MCF 10A (cell line): Measurements from ENCODE around the gene ADAMTSL1. TPM values are rescaled to one million over a fixed set of nuclear protein-coding genes. Genes with fewer than 3 reads are reported as not detected.
A peak's percentile ranks its signal among the peaks of the same experiment; 100 is the strongest.

ENCODE experiments used
- BruUV-seq: library from RNA; stranded (reverse); fragments of 400-500 nt; replicated peaks from 2 replicates; lab custom pipeline; 2021; lab: Mats Ljungman, UMichigan
- CTCF ChIA-PET: fragments of 300-600 bp; sonication (Branson Sonifier 250); formaldehyde crosslinking; extraction: SDS; loops from one replicate; lab custom pipeline; 2021; ENCODE audit warnings: antibody characterized with exemption, inconsistent platforms; lab: Yijun Ruan, JAX
- POLR2A ChIA-PET: fragments of 300-600, 350-650 bp; sonication (Branson Sonifier 250); formaldehyde crosslinking; extraction: SDS; loops from one replicate; lab custom pipeline; 2020; ENCODE audit warnings: antibody characterized with exemption, inconsistent platforms; lab: Yijun Ruan, JAX
- DNase-seq: peaks from one replicate; pipeline ENCODE4 v3.0.0-alpha.2; 2018; ENCODE audit not compliant: unreplicated experiment
- H3K27ac Mint-ChIP-seq: one replicate; pipeline ENCODE4 v1.8.0; 2022; ENCODE audit warnings: mild to moderate bottlenecking, low read depth, mixed read lengths; ENCODE audit not compliant: unreplicated experiment
- H3K27me3 Mint-ChIP-seq: one replicate; pipeline ENCODE4 v1.8.0; 2022; ENCODE audit warnings: mixed read lengths; ENCODE audit not compliant: insufficient read depth, unreplicated experiment
- H3K36me3 Mint-ChIP-seq: one replicate; pipeline ENCODE4 v1.8.0; 2022; ENCODE audit warnings: mild to moderate bottlenecking, moderate library complexity, mixed read lengths; ENCODE audit not compliant: insufficient read depth, unreplicated experiment
- H3K4me1 Mint-ChIP-seq: one replicate; pipeline ENCODE4 v1.8.0; 2022; ENCODE audit warnings: mixed read lengths; ENCODE audit not compliant: insufficient read depth, unreplicated experiment
- H3K4me3 Mint-ChIP-seq: one replicate; pipeline ENCODE4 v1.8.0; 2022; ENCODE audit warnings: mild to moderate bottlenecking, moderate library complexity, mixed read lengths; ENCODE audit not compliant: unreplicated experiment
- H3K9me3 Mint-ChIP-seq: one replicate; pipeline ENCODE4 v1.8.0; 2022; ENCODE audit warnings: mixed read lengths; ENCODE audit not compliant: unreplicated experiment
- intact Hi-C: fragments of 100-400 bp; cut with micrococcal nuclease; formaldehyde crosslinking; loops from 2 replicates; pipeline ENCODE4 v1.14.1; 2022
- total RNA-seq: library from RNA; stranded (reverse); gene quantifications from 2 replicates; pipeline ENCODE4 v1.2.3, GENCODE V29; 2022
- TF ChIP-seq, protein P1 (sequence below): fragments of 200-600 bp; IDR thresholded peaks from one replicate; pipeline ENCODE4 v1.8.0; 2022; ENCODE audit warnings: antibody characterized with exemption, mild to moderate bottlenecking; ENCODE audit not compliant: unreplicated experiment

Gene ADAMTSL1
- total RNA-seq, 1 experiment from 2014 or later: not detected

DNA sequence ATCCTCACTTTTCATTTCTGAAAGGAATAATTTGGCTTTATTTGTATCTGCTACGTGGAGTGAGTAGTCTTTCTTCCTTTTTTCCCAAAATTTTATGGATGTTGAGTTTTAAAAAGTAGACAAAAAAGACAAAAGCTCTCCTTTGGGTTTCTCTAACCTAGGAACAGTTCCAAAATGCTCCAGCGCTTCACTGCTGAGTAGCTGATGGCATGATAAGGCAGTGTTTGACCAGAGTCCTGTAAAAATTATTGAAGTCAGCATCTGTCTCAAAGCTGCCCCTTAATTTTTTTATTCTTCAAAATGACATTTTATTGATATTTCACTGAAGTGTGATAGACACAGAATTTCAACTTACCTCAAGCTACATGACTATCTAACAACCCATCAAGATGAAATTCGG lies 219.0 kb downstream of the ADAMTSL1 start:
- intact Hi-C loops: no loop called here
- ChIA-PET CTCF (interaction anchor here (0.5 kb wide), 1 partner anchor 487 kb away, joined by 3 read pairs; no protein-coding TSS in a partner anchor), POLR2A (no interaction called here)
- Mint-ChIP-seq H3K9me3 (peaks cover 13% of the 10 kb centered on the region), H3K36me3 (no peaks in the 10 kb centered on the region), H3K4me1 (no peaks in the 10 kb centered on the region), H3K27me3 (no peaks in the 10 kb centered on the region), H3K27ac (no peak overlapping the region), H3K4me3 (no peak overlapping the region)
- DNase-seq: no peak
- TF ChIP-seq, protein P1, sequence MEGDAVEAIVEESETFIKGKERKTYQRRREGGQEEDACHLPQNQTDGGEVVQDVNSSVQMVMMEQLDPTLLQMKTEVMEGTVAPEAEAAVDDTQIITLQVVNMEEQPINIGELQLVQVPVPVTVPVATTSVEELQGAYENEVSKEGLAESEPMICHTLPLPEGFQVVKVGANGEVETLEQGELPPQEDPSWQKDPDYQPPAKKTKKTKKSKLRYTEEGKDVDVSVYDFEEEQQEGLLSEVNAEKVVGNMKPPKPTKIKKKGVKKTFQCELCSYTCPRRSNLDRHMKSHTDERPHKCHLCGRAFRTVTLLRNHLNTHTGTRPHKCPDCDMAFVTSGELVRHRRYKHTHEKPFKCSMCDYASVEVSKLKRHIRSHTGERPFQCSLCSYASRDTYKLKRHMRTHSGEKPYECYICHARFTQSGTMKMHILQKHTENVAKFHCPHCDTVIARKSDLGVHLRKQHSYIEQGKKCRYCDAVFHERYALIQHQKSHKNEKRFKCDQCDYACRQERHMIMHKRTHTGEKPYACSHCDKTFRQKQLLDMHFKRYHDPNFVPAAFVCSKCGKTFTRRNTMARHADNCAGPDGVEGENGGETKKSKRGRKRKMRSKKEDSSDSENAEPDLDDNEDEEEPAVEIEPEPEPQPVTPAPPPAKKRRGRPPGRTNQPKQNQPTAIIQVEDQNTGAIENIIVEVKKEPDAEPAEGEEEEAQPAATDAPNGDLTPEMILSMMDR: no peak
- BruUV-seq: no TSS peak

DNA sequence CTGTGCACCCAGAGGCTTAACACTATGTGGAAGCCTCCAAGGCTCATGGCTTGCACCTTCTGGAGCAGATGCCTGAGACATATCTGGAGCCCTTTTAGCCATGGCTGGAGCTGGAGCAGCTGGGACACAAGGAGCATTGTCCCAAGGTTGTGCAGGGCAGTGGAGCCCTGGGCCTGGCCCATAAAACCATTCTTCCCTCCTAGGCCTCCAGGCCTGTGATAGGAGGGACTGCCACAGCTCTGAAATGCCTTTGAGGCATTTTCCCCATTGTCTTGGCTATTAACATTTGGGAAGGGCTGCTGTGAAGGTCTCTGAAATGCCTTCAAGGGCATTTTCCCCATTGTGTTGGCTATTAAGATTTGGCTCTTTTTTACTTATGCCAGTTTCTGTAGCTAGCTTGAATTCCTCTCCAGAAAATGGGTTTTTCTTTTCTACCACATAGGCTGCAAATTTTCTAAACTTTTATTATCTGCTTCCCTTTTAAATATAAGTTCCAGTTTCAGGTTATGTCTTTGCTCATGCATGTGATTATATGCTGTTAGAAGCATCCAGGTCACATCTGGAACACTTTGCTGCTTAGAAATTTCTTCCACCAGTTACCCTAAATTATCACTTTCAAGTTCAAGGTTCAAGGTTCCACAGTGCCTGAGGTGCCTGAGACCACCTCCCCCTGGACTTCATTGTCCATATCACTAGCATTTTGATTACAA lies 221.2 kb downstream of the ADAMTSL1 start:
- H3K4me1 Mint-ChIP-seq: no peaks in the 10 kb centered on the region
- no peaks in the 10 kb centered on the region for H3K27me3 Mint-ChIP-seq
- BruUV-seq: no TSS peak
- H3K9me3 Mint-ChIP-seq: peaks cover 13% of the 10 kb centered on the region
- no peak overlapping the region for H3K27ac Mint-ChIP-seq
- ChIA-PET POLR2A (no interaction called here), CTCF (no interaction called here)
- H3K36me3 Mint-ChIP-seq: no peaks in the 10 kb centered on the region
- intact Hi-C loops: no loop called here
- H3K4me3 Mint-ChIP-seq: no peak overlapping the region
- TF ChIP-seq, protein P1: no peak
- no peak for DNase-seq

DNA sequence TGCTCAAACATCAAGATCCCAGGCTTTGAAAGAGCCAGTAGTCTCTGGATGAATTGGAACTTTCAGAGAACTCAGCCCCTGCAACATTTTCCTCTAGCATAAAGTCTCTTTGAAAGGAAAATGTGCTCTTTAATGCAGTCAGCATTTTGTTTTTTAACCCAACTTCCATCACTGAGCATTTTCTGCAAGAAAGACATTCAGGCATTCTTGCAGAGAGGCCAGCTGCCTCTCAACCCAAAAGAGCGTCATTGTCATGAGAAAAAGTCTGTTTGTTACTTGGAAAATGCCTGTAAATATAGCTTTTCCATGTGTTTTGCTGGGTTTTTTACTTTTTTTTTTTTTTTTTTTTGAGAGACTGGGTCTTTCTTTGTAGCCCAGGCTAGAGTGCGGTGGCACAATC lies 225.0 kb downstream of the ADAMTSL1 start:
- Mint-ChIP-seq H3K36me3 (no peaks in the 10 kb centered on the region), H3K4me3 (no peak overlapping the region), H3K9me3 (peaks cover 13% of the 10 kb centered on the region), H3K27me3 (no peaks in the 10 kb centered on the region), H3K4me1 (no peaks in the 10 kb centered on the region), H3K27ac (no peak overlapping the region)
- TF ChIP-seq, protein P1: no peak
- no peak for DNase-seq
- BruUV-seq: no TSS peak
- POLR2A ChIA-PET: no interaction called here
- intact Hi-C loops: no loop called here
- CTCF ChIA-PET: interaction anchor here (0.6 kb wide), 1 partner anchor 58 kb away, joined by 4 read pairs; no protein-coding TSS in a partner anchor

DNA sequence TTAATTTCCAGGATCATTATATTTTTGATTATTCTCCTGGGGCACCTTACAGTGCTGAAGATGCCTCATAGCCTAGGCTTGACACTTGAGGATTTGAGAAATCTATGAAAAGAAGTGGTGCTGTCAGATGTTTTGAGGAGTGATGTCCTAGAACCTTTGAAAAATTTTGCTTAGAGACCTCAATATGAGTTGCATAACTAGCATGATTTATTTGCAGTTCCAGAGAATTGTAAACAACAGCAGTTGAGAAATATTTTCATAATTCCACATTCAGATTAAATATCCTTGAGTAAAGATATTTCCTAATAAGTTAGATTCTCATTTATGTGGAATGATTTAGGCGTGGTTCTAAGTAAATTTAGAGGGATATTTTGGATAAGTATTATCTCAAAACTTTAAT lies 225.8 kb downstream of the ADAMTSL1 start:
- no peaks in the 10 kb centered on the region for H3K4me1 Mint-ChIP-seq
- CTCF ChIA-PET: interaction anchor here (0.6 kb wide), 1 partner anchor 475 kb away, joined by 5 read pairs; no protein-coding TSS in a partner anchor
- no peak overlapping the region for H3K27ac Mint-ChIP-seq
- BruUV-seq: no TSS peak
- TF ChIP-seq, protein P1: no peak
- no peaks in the 10 kb centered on the region for H3K27me3 Mint-ChIP-seq
- H3K4me3 Mint-ChIP-seq: no peak overlapping the region
- H3K9me3 Mint-ChIP-seq: peaks cover 13% of the 10 kb centered on the region
- POLR2A ChIA-PET: no interaction called here
- peak; percentile 11 for DNase-seq
- H3K36me3 Mint-ChIP-seq: no peaks in the 10 kb centered on the region
- intact Hi-C loops: no loop called here
